Stimulated activated naive CD4-positive, alpha-beta T cell (primary cell): Measurements from ENCODE around the gene GNS.
"Not testable (repeated sequence)": the region's sequence is repeated elsewhere in the genome, so short reads cannot be mapped to it uniquely, and the experiment has no call there.

Source experiments
- DNase-seq, 6 experiments: peaks; one replicate each; lab custom pipeline; 2025; lab: John Stamatoyannopoulos, UW

Gene GNS

DNA sequence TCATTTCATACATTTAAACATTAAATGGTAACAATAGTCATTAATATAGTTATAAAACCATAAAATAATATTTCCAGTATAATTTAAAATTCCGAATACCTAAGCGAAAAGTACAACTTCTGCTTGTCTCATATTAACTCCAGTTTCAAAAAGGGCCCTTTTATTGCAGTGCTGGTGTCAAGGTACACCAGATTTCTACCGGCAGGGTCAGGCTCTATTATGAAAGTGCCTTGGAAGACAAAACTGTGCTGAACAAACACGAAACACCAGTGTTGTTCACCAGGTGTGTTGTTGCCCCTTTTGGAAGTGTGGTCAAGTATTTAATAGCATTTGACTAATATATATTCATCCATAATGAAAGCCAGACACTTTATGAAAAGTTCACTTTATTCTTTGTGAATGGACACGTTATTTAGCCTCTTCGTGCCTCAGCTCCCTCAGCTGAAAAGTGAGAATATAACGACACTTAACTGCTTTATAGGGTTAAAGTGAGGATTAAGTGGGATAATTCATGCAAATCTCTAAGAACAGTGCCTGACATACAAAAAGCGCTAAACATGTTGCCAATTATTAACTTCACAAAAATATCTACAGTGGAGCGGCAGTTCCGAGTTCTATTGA, 20.3 kb upstream of the GNS start:
- DNase-seq: no peak

DNA sequence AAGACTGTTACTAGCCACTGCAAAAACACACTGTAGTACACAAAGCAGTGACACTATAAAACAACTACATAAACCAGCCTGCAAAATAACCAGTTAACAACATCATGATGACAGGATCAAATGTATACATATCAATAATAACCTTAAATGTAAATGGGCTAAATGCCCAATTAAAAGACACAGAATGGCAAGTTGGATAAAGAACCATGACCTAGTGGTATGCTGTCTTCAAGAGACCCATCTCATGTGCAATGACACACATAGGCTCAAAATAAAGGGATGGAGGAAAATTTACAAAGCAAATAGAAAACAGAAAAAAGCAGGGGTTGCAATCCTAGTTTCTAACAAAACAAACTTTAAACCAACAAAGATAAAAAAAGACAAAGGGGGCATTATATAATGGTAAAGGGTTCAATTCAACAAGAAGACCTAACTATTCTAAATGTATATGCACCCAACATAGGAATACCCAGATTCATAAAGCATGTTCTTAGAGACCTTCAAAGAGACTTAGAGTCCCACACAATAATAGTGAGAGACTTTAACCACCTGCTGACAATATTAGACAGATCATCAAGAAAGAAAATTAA, 16.0 kb upstream of the GNS start:
- not testable (repeated sequence) for DNase-seq

DNA sequence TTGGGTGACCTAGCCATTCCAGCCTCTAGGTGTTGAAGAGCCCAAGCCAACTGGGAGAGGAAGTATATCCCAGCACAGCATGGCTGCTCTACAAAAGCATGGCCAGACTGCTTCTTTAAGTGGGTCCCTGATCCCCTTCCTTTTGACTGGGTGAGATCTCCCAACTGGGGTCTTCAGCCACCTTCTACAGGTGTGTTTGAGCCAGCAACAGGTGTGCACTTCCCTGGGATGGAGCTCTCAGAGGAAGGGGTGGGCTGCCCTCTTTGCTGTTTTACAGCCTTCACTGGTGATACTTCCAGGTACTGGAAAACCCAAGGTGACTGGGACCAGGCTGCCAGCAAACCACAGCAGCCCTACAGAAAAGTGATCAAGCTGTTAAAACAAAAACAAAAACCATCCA, 14.2 kb upstream of the GNS start:
- DNase-seq: no peak

DNA sequence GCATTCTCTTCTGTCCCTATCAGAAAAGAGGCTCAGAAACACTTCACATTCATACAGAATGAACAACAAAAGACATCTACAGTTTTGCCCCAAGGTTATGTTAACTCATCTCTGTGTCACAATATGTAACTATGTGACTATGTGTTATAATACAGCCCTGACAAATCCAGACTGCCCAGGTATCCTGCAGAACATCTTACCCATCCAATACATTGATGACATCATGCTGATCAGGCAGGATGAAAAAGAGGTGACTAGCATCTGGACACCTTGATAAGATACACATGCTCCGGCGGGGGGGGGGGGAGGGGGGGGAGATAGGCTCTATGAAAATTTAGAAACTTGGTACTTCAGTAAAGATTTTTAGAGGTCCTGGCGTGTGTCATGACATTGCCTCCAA, 8.3 kb upstream of the GNS start:
- DNase-seq: no peak

DNA sequence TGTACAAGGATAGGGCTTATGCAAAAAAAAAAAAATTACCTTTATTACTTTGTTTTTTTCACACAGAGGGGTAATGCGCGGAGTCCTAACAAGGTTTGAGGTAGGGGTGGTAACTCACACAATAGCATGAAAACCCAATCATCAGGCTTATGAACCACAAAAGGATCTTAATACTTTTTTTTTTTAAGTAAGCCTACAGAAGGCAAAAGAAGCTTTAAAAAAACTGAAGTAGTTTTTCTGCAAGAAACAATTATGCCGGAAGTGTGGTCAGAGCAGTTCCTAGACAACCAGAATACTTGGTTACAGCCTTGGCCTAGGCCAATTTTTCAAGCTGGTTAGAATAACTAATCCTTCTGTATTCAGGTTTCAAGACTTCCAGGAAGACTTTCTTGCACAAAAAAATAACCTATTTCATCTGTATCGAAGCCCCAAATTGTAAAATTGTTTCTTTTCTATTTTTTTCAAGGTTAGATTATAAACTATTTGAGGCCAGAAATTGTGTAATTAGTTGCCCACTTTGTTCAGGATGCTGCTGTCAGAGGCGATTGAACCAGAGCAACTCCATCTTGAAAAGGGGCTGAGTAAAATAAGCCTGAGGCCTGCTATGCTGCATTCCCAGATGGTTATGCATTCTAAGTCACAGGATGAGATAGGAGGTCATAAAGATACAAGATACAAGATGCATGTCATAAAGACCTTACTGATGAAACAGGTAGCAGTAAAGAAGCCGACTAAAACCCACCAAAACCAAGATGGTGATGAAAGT, 1.8 kb upstream of the GNS start:
- DNase-seq: no peak

DNA sequence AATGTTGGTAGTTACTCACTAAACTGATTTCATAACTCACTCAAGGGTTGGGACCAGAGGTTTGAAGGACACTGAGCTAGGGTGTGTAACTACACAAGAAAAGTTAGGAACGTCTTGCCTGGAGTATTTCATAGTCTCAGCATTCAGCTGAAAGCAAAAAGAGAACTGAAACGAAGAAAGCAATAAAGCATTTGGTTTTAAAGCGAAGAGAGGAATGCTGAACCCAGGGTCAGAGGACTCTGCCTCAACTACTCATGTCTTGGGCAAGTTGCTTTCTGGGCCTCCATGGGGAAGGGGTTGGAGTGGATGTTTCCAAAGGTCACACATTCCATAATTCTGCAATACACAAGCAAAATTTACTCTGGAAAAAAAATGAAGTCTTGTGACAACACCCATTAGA, 1.4 kb downstream of the GNS start:
- no peak for DNase-seq

DNA sequence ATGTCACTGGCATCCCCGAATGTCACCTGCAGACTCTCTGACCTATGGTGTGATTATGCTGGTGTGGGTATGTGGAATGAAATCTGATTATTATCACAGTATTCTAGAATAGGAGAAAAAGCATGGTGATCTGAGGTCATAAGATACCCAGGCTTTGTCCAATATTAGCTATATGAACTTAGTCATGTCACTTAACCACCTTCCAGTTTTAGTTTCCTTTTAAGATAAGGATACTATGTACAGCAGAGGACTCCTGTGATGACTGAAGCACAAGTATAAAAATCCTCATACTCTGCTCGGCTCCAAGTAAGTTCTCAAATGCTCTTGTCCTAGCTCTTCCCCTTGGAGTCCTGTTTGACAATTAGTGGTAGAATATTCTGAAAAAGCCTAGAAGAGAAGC, 2.8 kb downstream of the GNS start:
- no peak for DNase-seq

DNA sequence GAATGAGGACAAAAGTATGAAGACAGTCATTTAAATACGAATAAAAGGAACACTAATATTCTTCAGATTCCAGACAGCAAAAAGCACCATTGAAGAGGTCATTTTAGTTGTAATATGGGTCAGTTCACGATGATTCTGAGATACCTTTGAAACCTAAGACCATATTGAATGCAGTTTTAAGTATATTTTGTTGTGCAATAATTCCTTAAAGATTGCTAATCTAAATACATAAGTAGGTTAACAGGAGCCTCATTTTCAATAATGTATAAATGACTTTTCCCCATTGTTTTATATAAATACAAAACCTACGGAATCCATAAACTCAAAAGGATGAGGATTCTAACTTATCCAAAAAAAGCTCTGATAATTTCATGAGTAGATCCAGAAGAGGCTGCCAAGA, 5.8 kb downstream of the GNS start:
- DNase-seq: no peak

DNA sequence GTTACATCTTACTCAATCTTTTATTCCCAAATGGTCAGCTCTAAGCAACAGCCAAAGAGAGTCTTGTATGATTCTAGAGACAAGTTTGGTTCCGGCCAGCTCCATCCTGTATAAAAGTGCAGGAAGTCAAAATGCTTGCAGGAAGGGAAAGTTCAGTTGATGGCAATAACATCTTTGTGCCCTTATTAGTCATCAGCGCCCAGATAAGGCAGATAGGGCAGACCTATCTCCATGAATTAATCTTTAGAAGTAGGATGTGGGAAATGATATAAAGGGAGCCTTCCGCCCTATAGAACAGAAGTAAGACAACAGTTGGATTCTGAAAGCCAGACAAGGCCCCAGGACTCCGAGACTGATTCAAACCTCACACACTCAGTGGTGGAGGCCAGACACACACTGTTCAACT, 6.4 kb downstream of the GNS start:
- no peak for DNase-seq

DNA sequence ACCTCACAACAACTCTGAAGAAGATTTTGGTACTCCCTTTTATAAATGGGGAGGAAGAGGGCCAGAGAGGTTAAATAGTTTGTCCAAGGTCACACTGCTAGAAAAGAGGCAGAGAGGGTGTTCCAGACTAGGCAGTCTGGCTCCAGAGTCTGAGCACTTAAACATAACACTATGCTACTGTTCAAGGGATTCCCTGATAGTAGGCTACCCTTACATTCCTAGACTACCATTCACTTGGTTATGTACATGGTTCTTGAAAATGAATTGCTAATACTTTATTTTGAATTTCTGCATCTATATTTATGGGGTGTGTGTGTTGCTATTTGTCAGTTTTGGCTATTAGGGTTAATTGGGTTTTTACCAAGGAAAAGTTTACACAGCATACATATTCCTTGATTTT, 7.2 kb downstream of the GNS start:
- no peak for DNase-seq

DNA sequence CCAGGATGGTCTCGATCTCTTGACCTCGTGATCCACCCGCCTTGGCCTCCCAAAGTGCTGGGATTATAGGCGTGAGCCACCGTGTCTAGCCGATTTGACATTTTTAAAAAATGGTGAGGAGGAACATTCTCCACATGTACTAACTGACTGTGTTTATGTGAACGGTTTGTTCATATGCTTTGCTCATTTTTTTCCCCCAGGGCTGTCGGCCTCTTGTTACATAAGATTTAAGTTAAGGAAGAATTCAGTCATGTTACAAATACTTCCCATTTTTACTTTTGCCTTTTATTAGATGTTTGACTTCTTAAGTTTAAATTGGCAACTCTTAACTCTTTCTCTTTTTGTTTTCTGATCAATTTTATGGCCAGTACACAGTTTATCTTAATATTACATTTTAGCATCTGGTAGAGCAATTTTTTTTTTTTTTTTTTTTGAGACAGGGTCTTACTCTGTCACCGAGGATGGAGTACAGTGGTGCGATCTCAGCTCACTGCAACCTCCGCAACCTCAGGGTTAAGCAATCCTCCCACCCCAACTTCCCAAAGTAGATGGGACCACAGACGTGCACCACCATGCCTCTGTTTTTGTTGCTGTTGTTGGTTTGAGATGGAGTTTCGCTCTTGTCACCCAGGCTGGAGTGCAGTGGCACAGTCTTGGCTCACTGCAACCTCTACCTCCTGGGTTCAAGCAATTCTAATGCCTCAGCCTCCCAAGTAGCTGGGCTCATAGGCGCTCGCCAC, 9.6 kb downstream of the GNS start:
- DNase-seq: no peak

DNA sequence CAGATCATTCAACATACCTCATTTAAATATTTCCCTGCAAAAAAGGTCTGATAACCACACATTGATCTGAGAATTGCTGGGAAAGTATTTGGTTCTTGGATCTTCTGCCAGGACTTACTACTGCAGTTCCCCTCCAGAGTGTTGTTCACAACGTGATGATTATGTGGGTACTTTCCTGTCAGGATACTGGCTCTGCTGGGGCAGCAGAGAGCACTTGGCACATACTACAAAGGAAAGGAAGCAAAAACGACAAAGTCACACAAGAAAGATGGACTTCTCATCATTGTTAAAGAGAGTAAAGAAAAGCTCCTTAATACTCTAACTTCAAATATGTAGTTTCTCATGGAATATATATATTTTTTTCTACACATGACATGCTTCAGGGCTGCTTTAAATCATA, 11.5 kb downstream of the GNS start:
- no peak for DNase-seq

DNA sequence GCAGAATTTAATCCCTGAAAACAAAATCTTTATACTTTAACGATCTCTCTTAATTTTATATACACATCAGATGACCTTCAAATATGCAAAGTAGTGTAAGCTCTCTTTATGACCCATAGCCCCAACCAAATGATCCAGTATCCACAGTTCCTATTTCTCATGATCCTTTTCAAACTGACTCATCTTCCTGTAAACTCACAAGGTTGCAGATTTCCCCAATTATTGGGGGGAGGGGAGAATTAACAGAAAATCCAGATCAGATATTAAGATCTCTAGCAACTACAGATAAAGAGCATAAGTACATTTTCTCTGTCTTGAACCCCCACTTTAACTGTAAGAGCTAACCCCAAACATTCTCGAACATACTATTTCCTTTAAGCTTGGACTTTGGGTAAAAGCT, 12.5 kb downstream of the GNS start:
- no peak for DNase-seq

DNA sequence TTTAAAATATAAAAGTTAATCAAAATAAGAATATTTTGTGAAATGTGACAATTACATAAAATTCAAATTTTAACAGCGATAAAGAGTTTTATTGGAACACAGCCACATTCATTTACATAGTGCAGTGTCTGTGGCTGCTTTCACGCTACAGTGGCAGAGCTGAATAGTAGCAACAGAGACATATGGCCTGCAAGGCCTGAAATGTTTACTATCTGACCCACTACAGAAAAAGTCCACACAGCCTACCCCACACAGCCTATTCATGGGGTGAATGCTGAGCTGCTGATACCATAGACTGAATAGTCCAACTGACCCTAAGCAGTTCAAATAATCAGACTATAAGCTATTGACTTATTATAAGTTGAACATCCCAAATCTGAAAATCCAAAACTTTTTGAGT, 13.2 kb downstream of the GNS start:
- no peak for DNase-seq

DNA sequence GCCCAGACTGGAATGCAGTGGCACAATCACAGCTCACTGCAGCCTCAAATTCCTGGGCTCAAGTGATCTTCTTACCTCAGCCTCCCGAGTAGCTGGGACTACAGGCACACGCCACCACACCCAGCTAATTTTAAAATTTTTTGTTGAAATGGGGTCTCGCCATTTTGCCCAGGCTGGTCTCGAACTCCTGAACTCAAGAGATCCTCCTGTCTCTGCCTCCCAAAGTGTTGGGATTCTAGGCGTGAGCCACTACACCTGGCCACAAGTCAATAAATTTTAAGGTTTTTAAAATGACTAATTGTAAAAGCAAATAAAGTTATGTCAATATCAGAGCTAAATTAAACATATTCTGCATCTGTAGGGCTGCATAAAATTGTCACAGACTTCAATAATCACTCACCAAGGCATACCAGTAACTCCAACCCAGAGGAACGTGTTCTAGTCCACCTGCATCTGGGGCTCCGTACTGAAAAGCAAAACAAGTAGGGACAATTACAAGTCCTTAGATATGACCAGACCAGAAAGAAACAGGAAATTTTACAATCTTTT, 13.9 kb downstream of the GNS start:
- no peak for DNase-seq

DNA sequence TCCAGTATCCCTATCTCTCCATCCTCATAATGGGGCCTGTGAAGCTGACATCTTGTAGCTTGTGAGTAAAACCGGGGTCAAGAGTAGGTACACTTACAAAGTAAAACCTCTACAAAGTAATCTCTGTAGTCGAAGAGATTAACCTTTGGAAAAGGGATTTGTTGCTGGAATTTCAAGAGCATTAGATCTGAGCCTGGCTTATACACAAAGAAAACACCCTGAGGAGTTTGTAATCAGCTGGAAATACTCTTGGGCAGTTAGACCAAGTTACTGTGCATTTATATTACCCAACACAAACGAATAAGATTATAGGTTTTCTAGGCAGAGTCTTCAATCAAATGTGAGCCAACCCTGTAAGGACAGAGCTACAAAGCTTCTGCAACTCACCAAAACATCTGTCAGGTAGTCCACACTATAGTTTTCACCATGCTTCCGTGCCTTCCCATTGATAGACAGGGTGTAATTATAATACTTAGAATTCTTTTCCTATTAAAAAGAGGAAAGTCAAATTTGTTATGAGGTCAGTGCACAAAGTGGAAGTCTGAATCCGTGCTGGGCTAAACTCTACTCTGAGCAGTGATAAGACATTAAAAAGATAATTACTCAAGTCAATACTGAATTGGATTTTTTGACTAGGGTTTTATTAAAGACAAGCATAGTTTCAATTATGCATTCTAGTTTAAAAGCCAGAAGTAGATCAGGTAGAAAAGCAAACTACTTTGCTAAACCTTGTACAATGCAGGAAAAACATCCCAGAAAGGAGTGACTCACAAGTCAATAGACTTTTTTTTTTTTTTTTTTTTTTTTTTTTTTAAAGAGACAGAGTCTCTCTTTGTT, 14.6 kb downstream of the GNS start:
- DNase-seq: no peak

DNA sequence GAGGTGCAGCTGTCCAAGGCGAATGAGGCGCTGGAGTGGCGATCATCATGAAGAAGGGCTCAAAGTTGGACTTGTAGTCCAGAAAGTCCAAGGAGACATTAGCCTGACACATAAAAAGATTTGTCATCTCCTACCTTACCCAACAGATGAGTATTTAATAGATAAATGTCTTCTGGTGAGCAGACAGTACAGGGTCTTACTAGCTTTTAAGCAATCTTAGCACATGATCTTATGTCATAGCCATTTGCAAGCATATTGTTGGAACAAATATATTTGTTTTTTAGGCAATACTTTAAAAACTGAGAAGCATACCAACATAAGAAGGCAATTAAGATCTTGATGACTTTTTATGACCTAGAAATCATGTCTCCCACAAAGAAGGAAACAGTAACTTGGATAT, 16.0 kb downstream of the GNS start:
- no peak for DNase-seq

DNA sequence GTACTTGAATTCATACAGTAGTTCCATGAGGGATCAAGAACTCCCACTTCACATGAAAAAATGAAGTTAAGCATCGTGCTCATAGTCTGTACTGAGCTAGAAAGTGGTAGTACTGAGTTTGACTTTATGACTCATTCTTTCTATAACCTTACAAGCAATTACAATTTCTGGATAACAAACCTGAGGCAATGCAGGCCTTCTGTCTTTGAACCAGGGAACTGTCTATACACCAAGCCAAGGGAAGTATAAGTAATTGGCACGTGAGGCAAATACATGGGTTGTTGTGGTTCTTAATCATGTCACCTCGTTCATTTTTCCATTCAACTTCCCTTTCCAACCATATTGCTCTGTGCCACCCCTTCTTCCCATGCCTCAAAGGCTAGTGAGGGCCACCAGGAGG, 16.8 kb downstream of the GNS start:
- no peak for DNase-seq

DNA sequence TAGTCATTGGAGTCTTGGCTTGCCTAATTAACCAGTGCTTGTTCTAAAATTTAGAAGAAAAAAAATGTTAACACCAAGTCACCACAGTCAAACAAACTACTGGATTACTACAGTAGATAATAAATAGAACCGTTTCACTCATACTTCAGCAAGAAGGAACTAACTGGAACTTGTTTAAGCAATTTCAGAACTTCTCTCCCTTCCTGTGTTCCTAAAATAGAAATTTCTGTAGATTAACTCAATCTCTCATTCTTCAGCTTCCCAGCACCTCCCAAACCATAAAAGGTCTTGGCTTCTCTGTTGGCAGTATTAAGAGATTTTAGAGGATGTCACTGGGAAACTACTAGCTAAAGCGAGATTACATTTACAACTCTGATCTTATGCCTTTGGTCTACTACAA, 18.6 kb downstream of the GNS start:
- DNase-seq: no peak

DNA sequence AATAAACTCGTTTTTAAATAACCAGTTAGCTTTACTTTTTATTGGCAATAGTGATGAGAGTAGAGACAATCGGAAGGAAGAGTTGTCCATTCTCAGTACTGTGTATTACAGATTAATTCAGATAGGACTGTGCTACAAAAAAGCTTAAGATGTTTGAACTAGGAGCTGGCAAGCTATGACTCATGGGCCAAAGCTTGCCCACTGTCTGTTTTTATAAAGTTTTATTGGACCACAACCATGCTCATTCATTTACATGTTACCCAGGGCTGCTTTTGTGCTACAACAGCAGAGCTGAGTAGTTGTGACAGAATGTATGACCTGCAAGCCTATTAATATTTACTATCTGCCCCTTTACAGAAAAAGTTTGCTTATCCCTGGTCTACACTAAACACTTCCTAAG, 19.4 kb downstream of the GNS start:
- no peak for DNase-seq

DNA sequence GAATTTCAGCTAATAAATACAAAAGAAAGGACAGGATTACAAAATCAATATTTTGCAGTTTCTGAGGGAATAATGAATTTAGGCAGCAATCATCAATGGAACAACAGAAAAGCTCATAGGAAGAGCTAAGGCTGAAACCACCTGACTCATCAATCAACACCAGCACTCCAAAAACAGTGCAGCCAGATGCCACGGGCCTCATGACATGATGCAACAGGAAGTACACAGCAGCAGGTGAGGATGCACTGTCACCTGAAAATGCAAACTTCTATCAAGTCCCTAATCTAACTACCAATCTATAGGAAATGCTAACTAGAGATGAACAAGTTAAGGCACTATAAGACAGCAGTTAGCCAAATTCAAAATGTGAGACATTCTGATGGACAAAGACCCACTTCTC, 21.7 kb downstream of the GNS start:
- DNase-seq: no peak

DNA sequence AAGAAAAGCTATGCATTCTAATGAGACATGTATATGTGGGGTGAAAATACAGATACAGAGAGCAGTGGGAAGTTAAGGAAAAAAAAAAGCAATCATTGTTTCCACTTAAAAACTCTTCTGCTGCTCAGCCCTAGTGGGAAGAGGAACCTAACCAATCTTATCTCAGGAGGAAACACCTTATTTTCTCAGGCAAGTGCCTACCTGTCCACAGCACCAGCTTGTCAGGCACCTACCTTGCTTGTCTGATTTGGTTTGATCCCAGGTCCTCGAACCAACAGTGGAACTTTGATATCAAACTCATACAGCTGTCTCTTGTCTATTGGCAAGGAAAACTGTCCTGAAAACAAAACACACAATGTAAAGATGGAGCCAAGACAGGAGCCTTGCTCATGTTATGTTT, 22.4 kb downstream of the GNS start:
- no peak for DNase-seq
